ENCODE measurements around the gene RPL5.

The RPL5 gene

GRCh38 chr1:92831762-92832536 lies at the start of gene RPL5:
RPL5 (plus strand) TSS chr1:92832040; CDS start chr1:92832115, 75 bp downstream.
- peak; percentile 98 for DNase-seq

- peak; percentile 17 for DNase-seq
Measured at GRCh38 chr1:92783550-92783949, 48.3 kb upstream of the RPL5 start.

GRCh38 chr1:92784021-92784638 lies 47.7 kb upstream of the RPL5 start:
- DNase-seq: peak; percentile 20

- peak; percentile 98 for DNase-seq
Measured at GRCh38 chr1:92784639-92785500, 47.0 kb upstream of the RPL5 start, which contains the start of gene EVI5. EVI5 (minus strand) TSS chr1:92785108; CDS start chr1:92736546, 48,562 bp downstream.

GRCh38 chr1:92786111-92786901 lies 45.5 kb upstream of the RPL5 start:
- peak; percentile 55 for DNase-seq

GRCh38 chr1:92790081-92790480 lies 41.8 kb upstream of the RPL5 start:
- DNase-seq: no peak

GRCh38 chr1:92790867-92791266 lies 41.0 kb upstream of the RPL5 start:
- DNase-seq: no peak

GRCh38 chr1:92791487-92792066 lies 40.3 kb upstream of the RPL5 start:
- no peak for DNase-seq

GRCh38 chr1:92792340-92792782 lies 39.5 kb upstream of the RPL5 start:
- DNase-seq: no peak

- no peak for DNase-seq
Measured at GRCh38 chr1:92795166-92795565, 36.7 kb upstream of the RPL5 start.

GRCh38 chr1:92797297-92797696 lies 34.5 kb upstream of the RPL5 start:
- DNase-seq: no peak

GRCh38 chr1:92797961-92798360 lies 33.9 kb upstream of the RPL5 start:
- DNase-seq: no peak

GRCh38 chr1:92803140-92803887 lies 28.5 kb upstream of the RPL5 start:
- no peak for DNase-seq

GRCh38 chr1:92804721-92805201 lies 27.1 kb upstream of the RPL5 start:
- DNase-seq: peak; percentile 48

- no peak for DNase-seq
Measured at GRCh38 chr1:92805216-92805615, 26.6 kb upstream of the RPL5 start.

GRCh38 chr1:92808381-92808780 lies 23.5 kb upstream of the RPL5 start:
- DNase-seq: no peak

GRCh38 chr1:92816732-92817131 lies 15.1 kb upstream of the RPL5 start:
- DNase-seq: no peak

- no peak for DNase-seq
Measured at GRCh38 chr1:92817137-92817697, 14.6 kb upstream of the RPL5 start.

GRCh38 chr1:92817986-92818764 lies 13.7 kb upstream of the RPL5 start:
- DNase-seq: peak; percentile 56

GRCh38 chr1:92820024-92820423 lies 11.8 kb upstream of the RPL5 start:
- DNase-seq: no peak
